Upper lobe of left lung (tissue), 6 donors: ENCODE results near the gene SYNE2. TPM values are rescaled to one million over a fixed set of nuclear protein-coding genes. Genes with fewer than 3 reads are reported as not detected.

Experiments
- ATAC-seq, 2 donors: fragments of 200-7000 bp; cut with Tn5 transposase; one replicate each; pipeline ENCODE4 v1.9.1; 2022; ENCODE audit warnings: mild to moderate bottlenecking in 2 of 2, moderate library complexity in 2 of 2; ENCODE audit not compliant: low FRiP score in 2 of 2
- DNase-seq, 2 donors: peaks; one replicate each; pipeline ENCODE4 v3.0.0-alpha.2; 2019 to 2020
- H3K27ac ChIP-seq, 4 donors: fragments of 200-600 bp; sonication (generic); one replicate each; pipeline ENCODE4 v1.5.1; 2016 to 2019
- H3K27me3 ChIP-seq, 4 donors: fragments of 200-600 bp; sonication (generic); one replicate each; pipeline ENCODE4 v1.5.1; 2017 to 2019
- H3K36me3 ChIP-seq, 4 donors: fragments of 200-600 bp; sonication (generic); one replicate each; pipeline ENCODE4 v1.5.1; 2016 to 2019
- H3K4me1 ChIP-seq, 4 donors: fragments of 200-600 bp; sonication (generic); one replicate each; pipeline ENCODE4 v1.5.1; 2018 to 2019
- H3K4me3 ChIP-seq, 4 donors: fragments of 200-600 bp; sonication (generic); one replicate each; pipeline ENCODE4 v1.5.1; 2017 to 2019; ENCODE audit warnings: mild to moderate bottlenecking in 2 of 4, moderate library complexity in 1 of 4
- H3K9me3 ChIP-seq, 4 donors: fragments of 200-600 bp; sonication (generic); one replicate each; pipeline ENCODE4 v1.5.1; 2018 to 2019
- CTCF ChIP-seq, 6 experiments: fragments of 450-650 bp in 4 of 6; fragments of 200-600 bp in 2 of 6; sonication (generic) in 2 of 6; IDR thresholded peaks; one replicate each; pipeline ENCODE4 v1.5.1; 2016 to 2019; ENCODE audit warnings: antibody characterized with exemption in 6 of 6
- EP300 ChIP-seq, 4 donors: sonication (generic); formaldehyde crosslinking; IDR thresholded peaks; one replicate each; pipeline ENCODE4 v1.5.1; 2017; ENCODE audit warnings: antibody characterized with exemption in 4 of 4, control low read depth in 2 of 4
- POLR2A ChIP-seq, 4 donors: fragments of 450-650 bp; IDR thresholded peaks; one replicate each; pipeline ENCODE4 v1.5.1; 2016 to 2017; ENCODE audit warnings: antibody characterized with exemption in 4 of 4, mild to moderate bottlenecking in 2 of 4
- POLR2AphosphoS5 ChIP-seq, 2 donors: sonication (generic); formaldehyde crosslinking; IDR thresholded peaks; one replicate each; pipeline ENCODE4 v1.5.1; 2017; ENCODE audit warnings: antibody characterized with exemption in 2 of 2
- WGBS, 2 donors: methylation state at CpG; one replicate each; pipeline ENCODE4 v1.1.5; 2017 to 2018; 5-methylcytosine and 5-hydroxymethylcytosine counted together
- total RNA-seq, 6 donors: library from RNA; depleted of rRNA in 4 of 6; stranded (reverse); fragments of >200 nt in 4 of 6; gene quantifications; one replicate each; pipeline versions ENCODE4 v1.1.0 to v1.2.1, GENCODE V29; 2016 to 2021
- donor health status: DM: no; HTN: no; CAD: no; lungs with moderate emphysema.
- donor health status: DM: no; HTN: yes; CAD: no; lungs with severe emphysema.

SYNE2 gene
- total RNA-seq, 6 donors from 2014 or later, result 75.8 to 439 (median 234) TPM

- no peak overlapping the region for H3K4me3 ChIP-seq
- no peak for TF ChIP-seq CTCF (IDR thresholded peaks at IDR 0.05)
- TF ChIP-seq POLR2AphosphoS5 (IDR thresholded peaks at IDR 0.05), result no peak
- TF ChIP-seq EP300 (IDR thresholded peaks at IDR 0.05), result no peak
- TF ChIP-seq POLR2A (IDR thresholded peaks at IDR 0.05), result no peak
- no peak for ATAC-seq
- H3K36me3 ChIP-seq, result peaks cover 0 to 71% (median 8%) of the 10 kb centered on the region in 4 donors
- H3K4me1 ChIP-seq, result peaks cover 0 to 7% (median 3%) of the 10 kb centered on the region in 4 donors
- H3K27ac ChIP-seq, result no peak overlapping the region
- DNase-seq, result no peak
- WGBS, 2 donors, result 58 to 68% methylated on average over 1 of the region's 1 CpG
- no peaks in the 10 kb centered on the region for H3K27me3 ChIP-seq
- no peaks in the 10 kb centered on the region for H3K9me3 ChIP-seq
Observed at GRCh38 chr14:64109819-64110554, 257.2 kb downstream of the SYNE2 start.

GRCh38 chr14:64110802-64111201 lies 258.0 kb downstream of the SYNE2 start:
- no peak for DNase-seq
- Histone ChIP-seq H3K36me3 (peaks cover 0 to 69% (median 15%) of the 10 kb centered on the region in 4 donors), H3K4me3 (no peak overlapping the region)

GRCh38 chr14:64112867-64113678 lies 260.3 kb downstream of the SYNE2 start:
- DNase-seq (peak; percentile 22 to 31), ATAC-seq (no peak)
- H3K4me3 ChIP-seq, result no peak overlapping the region
- H3K9me3 ChIP-seq, result no peaks in the 10 kb centered on the region
- H3K27me3 ChIP-seq, result no peaks in the 10 kb centered on the region
- no peak overlapping the region for H3K27ac ChIP-seq
- WGBS, 2 donors, result 76 to 84% methylated on average over 17 of the region's 17 CpGs
- peaks cover 0 to 4% (median 2%) of the 10 kb centered on the region in 4 donors for H3K4me1 ChIP-seq
- TF ChIP-seq POLR2AphosphoS5 (IDR thresholded peaks at IDR 0.05), result no peak
- TF ChIP-seq POLR2A (IDR thresholded peaks at IDR 0.05), result peak in 1 of 4 donors; percentile 22
- peaks cover 0 to 66% (median 13%) of the 10 kb centered on the region in 4 donors for H3K36me3 ChIP-seq

More at GRCh38 chr14:64110802-64111201, 258.0 kb downstream of the SYNE2 start:
- Histone ChIP-seq H3K27ac (no peak overlapping the region), H3K27me3 (no peaks in the 10 kb centered on the region), H3K4me1 (peaks cover 0 to 7% (median 3%) of the 10 kb centered on the region in 4 donors), H3K9me3 (no peaks in the 10 kb centered on the region)
- ATAC-seq, result no peak
- no peak for TF ChIP-seq EP300 (IDR thresholded peaks at IDR 0.05)
- WGBS, 2 donors, result 79 to 91% methylated on average over 1 of the region's 1 CpG

- no peak for DNase-seq
Observed at GRCh38 chr14:64114166-64114565, 261.4 kb downstream of the SYNE2 start.

GRCh38 chr14:64114796-64115195 lies 262.0 kb downstream of the SYNE2 start:
- DNase-seq (no peak), ATAC-seq (no peak)
- 94 to 99% methylated on average over 7 of the region's 7 CpGs for WGBS, 2 donors
- TF ChIP-seq CTCF (IDR thresholded peaks at IDR 0.05), result no peak
- TF ChIP-seq POLR2A (IDR thresholded peaks at IDR 0.05), result no peak
- no peak for TF ChIP-seq POLR2AphosphoS5 (IDR thresholded peaks at IDR 0.05)
- no peak for TF ChIP-seq EP300 (IDR thresholded peaks at IDR 0.05)
- no peak overlapping the region for H3K4me3 ChIP-seq
- H3K36me3 ChIP-seq, result peaks cover 0 to 64% (median 15%) of the 10 kb centered on the region in 4 donors
- H3K9me3 ChIP-seq, result no peaks in the 10 kb centered on the region
- no peaks in the 10 kb centered on the region for H3K27me3 ChIP-seq
- H3K4me1 ChIP-seq, result no peaks in the 10 kb centered on the region
- H3K27ac ChIP-seq, result no peak overlapping the region

More at GRCh38 chr14:64114166-64114565, 261.4 kb downstream of the SYNE2 start:
- Histone ChIP-seq H3K36me3 (peaks cover 0 to 63% (median 13%) of the 10 kb centered on the region in 4 donors), H3K27me3 (no peaks in the 10 kb centered on the region), H3K4me3 (no peak overlapping the region), H3K4me1 (no peaks in the 10 kb centered on the region), H3K27ac (no peak overlapping the region), H3K9me3 (no peaks in the 10 kb centered on the region)
- TF ChIP-seq POLR2AphosphoS5 (IDR thresholded peaks at IDR 0.05), result no peak
- TF ChIP-seq EP300 (IDR thresholded peaks at IDR 0.05), result no peak
- no peak for TF ChIP-seq POLR2A (IDR thresholded peaks at IDR 0.05)
- TF ChIP-seq CTCF (IDR thresholded peaks at IDR 0.05), result no peak
- 75 to 81% methylated on average over 9 of the region's 9 CpGs for WGBS, 2 donors
- no peak for ATAC-seq
